Cardiac septum (tissue), 1 donor: ENCODE measurements around the gene STK24. TPM values are rescaled to one million over a fixed set of nuclear protein-coding genes. Genes with fewer than 3 reads are reported as not detected.

Source experiments
- DNase-seq: peaks from one replicate; pipeline ENCODE4 v3.0.0-alpha.2; 2020; ENCODE audit warnings: low spot score
- intact Hi-C: fragments of 100-400 bp; cut with DNase I; formaldehyde crosslinking; loops from one replicate; pipeline ENCODE4 v1.14.0; 2022
- total RNA-seq: library from RNA; stranded (reverse); fragmentation: NEBNext Ultra II Directional; extraction: Animal tissue kit (Norgen Biotek cat#: 25700); gene quantifications from one replicate; pipeline ENCODE4 v1.2.1, GENCODE V29; 2021
- donor health status: DM: no; HTN: no; CAD: no.

The STK24 gene
- total RNA-seq, 1 donor from 2014 or later = 63.5 TPM

DNA sequence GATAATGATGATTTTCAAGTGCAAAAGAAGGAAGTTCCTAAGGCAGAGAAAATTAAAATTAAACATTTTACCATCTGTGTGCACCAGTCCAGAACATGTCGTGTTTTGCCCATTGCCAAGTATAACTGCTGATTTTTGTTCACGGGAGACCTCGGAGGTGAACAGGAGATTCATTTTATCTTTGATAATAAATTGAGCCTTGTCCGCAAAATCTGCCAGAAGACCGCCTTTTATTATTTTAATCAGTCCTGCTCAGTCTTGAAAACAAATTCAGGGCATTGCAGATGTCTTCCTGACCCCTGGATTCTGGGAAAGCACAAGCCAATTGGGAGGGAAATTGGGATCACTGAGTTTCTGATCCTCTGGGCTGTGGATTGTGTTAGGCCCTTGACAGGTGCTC is 165.9 kb downstream of the STK24 start:
- intact Hi-C loops = no loop called here
- DNase-seq = no peak

DNA sequence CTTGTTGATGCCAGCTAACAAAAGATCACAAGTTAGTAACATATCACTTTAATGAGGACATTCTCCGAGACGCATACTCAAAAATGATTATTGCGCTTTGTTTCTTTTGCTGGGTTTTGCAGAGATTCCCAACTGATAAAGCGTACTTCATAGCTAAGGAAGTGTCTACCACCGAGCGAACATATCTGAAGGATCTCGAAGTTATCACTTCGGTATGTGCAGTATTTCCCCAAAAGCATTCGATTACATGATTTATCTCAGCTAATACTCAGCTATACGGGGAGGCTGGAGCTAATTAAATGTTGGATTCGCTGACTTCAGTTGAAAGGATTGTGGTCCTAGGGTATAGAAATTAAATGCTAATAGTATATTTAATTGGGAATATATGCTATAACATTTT is 166.3 kb downstream of the STK24 start:
- intact Hi-C loops = no loop called here
- no peak for DNase-seq

DNA sequence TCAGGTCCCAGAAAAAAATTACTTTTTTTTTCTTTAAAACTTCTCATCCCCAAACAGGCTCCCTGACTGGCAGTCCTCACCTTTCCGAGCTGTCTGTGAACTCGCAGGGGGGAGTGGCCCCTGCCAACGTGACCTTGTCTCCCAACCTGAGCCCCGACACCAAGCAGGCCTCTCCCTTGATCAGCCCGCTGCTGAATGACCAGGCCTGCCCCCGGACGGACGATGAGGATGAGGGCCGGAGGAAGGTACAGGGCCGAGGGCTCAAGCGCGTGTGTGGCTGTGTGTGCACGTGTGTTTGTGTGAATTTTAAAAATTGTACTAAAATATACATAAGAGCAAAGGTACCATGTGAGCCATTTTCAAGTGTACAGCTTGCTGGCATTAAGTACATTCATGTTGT is 167.6 kb downstream of the STK24 start:
- DNase-seq = no peak
- intact Hi-C loops = no loop called here

DNA sequence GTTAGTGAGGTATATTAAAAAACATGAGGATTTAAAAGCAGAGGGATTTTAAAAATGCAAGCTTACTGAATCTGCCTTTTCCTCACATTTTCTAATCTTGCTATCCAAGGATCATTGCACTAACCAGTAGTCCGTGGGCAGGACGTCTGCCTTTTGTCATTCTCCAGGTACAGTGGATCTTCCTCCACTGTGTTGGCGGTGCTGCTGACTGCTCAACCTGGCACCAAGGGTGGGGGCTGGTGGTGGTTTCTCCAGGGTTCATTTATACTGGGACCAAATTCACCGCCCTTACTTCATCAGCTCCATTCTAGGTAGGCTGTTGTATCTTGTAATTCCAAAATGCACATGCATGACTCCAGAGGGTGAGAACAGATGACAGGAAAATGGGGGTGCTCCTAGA is 169.3 kb downstream of the STK24 start:
- intact Hi-C loops = no loop called here
- DNase-seq = no peak

DNA sequence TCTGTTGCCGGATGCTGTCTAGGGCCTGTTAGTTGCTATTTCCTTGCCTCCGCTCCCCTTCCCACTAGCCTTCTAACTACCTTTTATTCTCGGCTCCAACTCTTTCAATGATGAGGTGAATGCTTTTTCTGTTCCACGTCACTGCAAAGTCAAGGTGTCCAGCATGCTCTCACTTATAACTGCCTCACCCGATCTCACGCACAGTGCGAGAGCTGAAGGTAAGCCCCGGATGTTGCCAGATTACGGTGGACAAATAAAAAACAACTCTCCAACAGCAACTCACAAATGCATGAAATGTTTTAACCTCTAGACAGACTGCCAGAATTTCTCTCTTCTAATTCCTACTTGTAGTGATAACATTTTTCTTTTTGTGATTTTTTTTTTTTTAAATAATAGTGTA is 169.9 kb downstream of the STK24 start:
- intact Hi-C loops = no loop called here

DNA sequence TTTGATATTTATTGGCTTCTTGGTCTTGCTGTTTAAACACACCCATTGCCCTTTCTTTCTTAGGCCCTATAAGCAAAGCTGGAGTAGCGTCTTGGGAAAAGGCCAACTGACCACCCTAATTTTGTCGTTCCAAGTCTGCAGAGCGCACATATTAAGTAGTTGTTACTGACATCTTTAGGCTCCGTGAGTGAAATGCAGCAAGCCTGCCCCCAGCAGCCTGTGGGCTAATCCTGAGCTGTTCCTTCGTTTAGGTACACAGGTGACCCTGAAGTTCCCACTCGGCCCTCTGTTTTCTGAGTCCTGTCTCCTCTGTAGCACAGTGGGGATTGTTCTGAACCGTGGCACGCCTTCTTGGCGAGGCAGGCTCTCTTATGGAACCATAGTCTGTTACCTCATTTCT is 170.5 kb downstream of the STK24 start:
- intact Hi-C loops = no loop called here
- no peak for DNase-seq

More for the DNA sequence above, 169.9 kb downstream of the STK24 start:
- DNase-seq = no peak

DNA sequence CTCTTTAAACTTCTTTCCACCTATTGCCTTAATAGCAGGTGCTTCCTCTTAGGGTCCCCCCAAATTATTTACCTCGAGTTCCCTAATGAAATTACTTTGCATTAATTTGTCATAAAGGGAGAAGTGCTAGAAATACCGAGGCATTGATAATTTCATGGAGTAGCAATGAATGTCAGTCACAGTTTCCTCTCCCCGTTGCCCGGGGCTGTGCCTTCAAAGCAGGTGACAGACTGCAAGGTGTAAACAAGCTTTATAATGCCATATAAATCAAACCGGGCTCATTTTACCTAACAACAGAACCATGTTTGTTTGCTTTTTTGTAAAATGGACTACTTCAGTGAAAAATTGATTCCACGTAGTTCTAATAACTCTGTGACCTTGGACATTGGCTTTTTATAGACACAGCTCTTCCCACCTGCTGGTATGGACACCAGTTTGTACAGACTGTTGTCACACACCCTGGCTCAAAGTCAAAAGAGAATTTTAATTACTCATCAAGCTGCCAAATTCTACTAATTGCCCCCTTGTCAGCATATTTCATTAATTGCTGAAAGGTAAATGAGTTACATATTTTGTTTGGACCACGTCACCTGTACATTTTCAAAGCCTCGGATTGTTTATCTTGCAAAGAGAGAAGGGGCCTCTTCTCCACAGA is 171.1 kb downstream of the STK24 start:
- no peak for DNase-seq
- intact Hi-C loops = no loop called here

DNA sequence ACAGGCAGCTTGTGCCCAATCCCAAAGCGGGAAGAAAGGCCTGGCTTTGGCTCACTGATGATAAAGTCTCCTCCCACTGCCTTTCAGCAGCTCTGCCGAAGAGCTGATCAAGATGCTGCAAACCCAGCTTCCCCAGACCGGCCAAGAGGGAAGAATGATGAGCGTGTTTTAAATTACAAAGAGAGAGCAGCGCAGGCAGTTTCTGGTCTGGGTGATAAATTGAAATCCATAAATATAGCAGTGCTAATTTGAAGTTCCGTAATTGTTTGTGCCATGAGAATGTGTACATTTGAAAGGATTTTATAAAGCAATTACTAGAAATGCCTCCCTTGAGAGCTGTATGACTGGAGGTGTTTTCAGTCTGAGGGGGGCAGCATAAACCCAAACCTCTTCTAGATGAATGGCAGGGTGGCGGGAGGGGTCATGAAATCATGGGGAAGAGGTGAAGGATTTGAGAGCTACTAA is 171.8 kb downstream of the STK24 start:
- DNase-seq = no peak
- intact Hi-C loops = no loop called here

DNA sequence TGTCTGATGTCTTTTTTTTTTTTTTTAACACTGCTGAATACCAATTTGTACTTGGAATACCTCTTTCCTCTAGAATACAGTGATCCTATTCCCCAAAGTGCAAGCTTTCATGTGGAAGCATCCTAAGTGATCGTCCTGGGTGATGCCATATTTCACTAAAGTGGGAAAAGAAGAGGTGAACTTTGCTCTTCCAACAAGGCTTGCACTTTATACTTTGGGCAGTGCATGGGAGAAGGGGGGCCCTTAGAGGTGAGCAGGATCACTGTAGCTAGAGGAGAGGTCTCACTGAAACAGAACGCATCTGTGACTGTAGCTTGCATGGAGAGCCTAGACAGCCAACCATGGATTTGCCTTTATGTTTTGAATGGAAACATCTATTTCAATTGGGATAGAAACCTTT is 173.8 kb downstream of the STK24 start:
- DNase-seq = no peak
- intact Hi-C loops = no loop called here

DNA sequence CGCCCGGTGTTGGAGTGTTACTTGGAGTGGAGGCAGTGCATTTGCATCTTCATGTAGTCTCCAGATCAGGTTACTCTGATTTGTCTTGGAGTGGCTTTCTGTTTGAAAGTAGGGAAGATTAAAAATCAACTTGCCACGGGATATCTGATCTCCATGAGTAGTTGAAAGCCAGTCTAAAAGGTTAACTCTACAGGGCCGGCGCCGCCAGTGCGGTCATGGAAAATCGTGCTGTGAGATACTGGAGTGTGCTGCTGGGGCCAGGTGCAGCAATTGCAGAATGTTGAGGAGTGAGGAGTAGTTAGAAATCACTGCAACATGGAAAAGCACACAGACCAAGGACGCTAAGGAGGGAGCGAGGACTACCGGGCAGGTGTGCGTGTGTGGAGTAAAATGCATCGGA is 175.0 kb downstream of the STK24 start:
- intact Hi-C loops = no loop called here
- no peak for DNase-seq

DNA sequence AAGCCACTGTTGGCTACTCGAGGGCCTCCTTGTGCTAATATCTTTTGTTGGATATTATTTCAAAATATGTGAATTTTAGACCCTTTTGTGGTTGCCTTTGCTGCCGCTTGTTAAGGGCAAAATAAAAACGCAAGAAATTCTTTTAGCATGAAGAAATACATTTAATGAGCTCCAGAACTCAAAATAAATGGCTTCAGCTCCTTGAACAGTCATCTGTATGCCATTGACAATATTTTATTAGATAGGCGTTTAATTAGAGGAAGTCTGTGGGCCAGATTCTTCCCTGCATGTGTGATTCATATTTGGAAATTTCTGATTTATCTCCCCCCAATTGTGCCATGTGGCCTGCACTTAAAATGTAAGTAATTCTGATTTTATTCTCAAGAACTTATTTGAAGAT is 177.2 kb downstream of the STK24 start:
- intact Hi-C loops = no loop called here
- no peak for DNase-seq

DNA sequence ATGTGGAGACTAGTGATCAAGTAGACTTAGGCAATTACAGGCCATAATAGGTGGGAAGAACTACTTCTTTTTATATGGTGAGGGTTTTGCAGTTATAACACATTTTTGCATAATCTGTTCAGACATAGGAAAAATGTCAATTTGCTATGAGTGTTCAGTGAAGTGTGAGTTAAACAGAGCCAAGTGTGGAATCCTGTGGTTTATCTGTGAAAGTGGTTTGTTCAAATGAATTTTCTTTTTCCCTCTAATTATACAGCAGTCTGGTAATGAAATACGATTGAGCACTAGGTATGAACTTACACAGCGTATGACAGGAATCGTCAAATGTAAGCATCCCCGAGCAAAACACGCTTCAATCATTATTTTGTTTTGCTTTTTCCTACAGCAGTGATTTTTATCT is 178.3 kb downstream of the STK24 start:
- no peak for DNase-seq
- intact Hi-C loops = no loop called here

DNA sequence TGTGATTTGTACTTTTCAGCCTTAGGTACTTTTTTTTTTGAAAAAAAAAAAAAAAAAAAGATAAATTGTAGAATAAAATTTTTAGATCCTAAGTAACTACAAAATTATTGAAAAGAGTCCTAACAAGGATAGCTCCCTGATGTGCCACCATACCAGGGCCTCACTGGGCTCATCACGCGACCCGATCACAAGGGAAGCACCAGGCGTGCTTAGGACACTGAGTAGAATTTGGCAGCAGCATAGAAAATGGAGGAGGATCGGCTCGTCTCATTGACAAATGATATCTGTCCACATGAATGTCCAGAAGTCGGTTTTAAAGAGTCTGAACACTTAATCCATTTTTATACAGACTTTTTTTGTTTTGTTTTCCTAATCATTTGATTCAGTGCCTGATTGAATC is 179.0 kb downstream of the STK24 start:
- intact Hi-C loops = no loop called here
- DNase-seq = no peak

DNA sequence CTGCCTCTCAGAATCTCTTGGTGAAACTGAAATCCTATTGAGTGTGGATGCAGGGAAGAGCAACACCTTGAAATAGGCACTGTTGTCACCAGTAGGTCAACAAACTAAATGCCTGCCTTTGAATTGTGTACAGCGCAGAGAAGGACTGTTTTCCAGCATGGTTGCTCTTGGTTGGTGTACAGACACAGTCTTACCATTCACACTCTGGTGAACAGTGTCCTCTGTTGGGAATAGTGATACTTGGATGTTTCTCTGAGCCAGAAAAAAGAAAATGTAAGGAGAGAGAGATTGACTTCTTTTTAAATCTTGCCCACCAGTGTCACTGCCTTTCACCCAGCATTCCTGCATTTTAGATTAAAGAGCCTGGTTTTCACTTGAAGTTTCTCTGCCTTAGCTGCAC is 179.7 kb downstream of the STK24 start:
- intact Hi-C loops = no loop called here
- DNase-seq = no peak

DNA sequence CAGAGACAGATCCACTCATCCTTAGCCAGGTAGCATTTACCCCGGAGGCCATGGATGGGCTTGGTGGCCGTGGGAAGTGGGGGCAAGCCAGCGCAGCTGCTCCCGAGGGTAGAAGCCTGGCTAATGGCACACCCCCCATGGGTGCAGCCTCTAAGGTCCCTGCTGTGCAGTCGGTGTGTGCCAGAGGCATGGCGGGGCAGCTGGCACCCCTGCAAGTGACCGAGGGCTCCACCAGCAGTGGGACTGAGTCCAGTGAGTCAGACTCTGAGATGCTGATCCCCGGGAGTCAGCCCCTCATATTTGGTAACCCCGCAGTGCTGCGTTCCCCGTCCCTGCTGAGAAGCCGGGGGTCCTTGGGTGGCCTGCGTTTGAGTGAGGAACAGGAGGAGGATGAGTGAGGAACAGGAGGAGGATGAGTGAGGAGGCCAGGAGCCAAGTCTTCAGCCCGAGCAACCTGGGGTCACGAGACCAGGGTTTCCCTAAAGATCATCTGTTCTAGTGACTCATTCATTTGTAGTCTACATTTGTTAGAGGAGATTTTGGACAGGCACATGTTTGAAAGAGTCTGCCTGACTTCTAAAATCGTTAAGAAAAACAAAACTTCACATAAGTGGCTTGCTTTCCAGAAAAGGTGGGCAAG is 180.7 kb downstream of the STK24 start:
- no peak for DNase-seq
- intact Hi-C loops = no loop called here

Other genes with a start within 250 kb of the STK24 start
- not detected for gene SLC15A1, start 175.6 kb upstream of the STK24 start, total RNA-seq